Renal cortical epithelial cell (primary cell): ENCODE measurements around the gene MAP2K4. TPM values are rescaled to one million over a fixed set of nuclear protein-coding genes. Genes with fewer than 3 reads are reported as not detected.
A peak's percentile ranks its signal among the peaks of the same experiment; 100 is the strongest.
"Not testable (repeated sequence)": the region's sequence is repeated elsewhere in the genome, so short reads cannot be mapped to it uniquely, and the experiment has no call there.

Source experiments
- DNase-seq: peaks from one replicate; pipeline ENCODE4 v3.0.0-alpha.2; 2011; ENCODE audit warnings: low read depth
- total RNA-seq: library from RNA; depleted of rRNA; stranded (reverse); fragments of >200 nt; gene quantifications from 2 replicates; pipeline ENCODE4 v1.2.3, GENCODE V29; 2014

The MAP2K4 gene
- 46.7 and 50.2 TPM in 2 replicates for total RNA-seq

DNA sequence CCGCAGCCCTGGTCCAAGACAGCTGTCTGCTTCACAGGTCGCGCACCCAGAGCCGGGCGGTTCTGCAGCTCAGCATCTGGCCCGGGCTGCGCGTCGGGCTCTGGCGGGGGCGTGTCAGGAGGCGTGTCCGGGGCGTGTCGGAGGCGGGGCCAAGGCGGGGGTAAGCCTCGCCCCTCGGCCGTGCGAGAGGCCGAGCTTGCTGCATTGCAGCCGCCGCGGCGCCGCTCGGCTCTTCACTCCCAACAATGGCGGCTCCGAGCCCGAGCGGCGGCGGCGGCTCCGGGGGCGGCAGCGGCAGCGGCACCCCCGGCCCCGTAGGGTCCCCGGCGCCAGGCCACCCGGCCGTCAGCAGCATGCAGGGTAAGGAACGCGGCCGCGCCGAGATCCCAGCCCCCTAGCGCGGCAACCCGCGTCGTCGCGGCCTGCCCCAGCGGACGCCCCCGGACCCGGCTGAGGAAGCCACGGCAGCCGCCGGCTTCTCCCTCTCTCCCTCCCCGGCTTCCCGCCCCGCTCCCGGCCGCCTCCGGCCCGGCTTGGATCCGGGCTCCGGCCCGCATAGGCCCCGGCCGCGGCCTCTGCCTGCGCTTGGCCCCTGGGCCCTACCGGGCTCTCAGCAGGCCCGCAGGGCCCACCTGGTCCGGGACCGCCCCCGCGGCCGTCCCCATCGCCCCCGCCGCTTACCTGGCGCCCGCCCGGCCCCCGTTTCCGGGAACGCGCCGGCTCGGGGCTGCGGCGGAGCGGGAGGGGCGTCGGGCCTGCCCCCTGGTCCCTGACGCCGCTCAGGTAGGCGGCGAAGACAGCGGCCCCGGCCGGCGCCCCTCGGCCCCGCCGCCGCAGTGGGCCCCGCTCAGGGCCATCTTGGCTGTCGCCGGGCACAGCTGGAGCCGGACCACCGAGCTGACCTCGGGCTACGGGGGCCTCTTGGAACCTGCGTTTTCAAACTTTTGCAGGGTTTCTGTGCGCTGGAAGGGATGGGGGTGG lies at the start of gene MAP2K4:
TSS of gene MAP2K4 (plus strand) at position 236 of the 981 bp plus-strand sequence. CDS start at position 246, 10 bp downstream.
- DNase-seq: peak; percentile 44

GRCh38 chr17:11972741-11973140 lies 47.9 kb upstream of the MAP2K4 start:
- DNase-seq: not testable (repeated sequence)

GRCh38 chr17:11979795-11980194 lies 40.9 kb upstream of the MAP2K4 start:
- no peak for DNase-seq

DNA sequence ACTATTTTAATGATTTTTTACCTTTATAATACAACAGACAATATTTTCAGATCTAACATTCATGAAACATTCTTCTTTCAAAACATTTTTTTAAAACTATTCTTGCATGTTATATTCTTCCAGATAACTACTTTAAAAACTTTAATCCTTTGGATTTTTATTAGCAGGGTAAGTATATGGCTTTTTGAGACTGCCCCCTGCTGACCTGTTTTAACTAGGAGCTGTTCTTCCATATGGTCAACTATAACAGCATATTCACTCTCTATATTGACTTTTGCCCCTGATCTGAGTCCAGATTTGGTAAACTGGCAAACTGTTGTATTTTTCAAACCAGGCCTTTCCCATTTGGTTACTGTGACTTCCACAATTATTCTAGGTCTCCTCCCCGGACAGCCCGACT lies 39.9 kb upstream of the MAP2K4 start:
- no peak for DNase-seq

DNA sequence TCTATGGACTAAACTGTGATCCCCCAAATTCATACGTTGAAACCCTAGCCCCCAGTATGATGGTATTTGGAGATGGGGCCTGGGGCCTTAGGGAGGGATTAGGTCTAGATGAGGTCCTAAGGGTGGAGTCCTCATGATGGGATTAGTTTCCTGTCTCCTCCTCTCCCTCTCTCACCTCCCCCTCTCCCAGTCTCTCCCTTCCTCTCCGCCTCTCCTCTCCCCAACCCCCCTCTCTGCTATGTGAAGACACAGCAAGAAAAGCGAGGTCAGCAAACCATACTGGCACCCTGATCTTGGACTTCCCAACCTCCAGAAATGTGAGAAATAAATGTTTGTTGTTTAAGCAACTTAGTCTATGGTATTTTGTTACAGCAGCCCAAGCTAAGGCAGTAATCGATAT lies 38.8 kb upstream of the MAP2K4 start:
- DNase-seq: no peak

DNA sequence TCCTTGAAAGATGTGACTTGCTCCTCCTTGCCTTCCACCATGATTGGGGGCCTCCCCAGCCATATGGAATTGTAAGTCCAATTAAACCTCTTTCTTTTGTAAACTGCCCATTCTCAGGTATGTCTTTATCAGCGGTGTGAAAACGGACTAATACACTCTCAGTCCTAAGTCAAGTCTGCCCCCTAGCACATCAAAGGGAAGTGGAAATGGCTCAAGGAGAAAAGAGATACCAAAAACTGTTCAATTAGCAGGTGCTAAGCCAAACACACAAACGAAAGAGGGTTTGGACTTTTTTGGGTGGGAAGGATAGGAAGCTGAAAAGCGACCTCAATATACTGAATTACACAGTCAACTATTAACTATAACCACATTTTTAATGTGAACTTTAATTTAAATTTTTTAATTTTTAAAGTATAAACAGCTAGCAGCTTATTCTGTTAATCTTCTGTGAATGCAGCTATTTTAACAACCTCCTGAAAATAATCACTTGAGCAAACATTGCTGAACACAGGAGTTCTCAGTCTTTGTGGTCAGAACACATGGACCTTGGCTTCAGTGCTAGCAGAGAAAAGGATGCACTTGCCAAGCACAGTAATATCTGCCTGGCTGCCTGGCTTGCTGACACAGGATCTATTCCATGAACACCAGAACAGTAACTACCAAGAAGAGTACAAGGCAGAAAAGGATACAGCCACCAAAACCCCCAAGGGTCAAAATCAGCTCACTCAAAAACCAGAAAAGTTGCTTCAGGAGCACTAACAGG lies 34.3 kb upstream of the MAP2K4 start:
- no peak for DNase-seq

DNA sequence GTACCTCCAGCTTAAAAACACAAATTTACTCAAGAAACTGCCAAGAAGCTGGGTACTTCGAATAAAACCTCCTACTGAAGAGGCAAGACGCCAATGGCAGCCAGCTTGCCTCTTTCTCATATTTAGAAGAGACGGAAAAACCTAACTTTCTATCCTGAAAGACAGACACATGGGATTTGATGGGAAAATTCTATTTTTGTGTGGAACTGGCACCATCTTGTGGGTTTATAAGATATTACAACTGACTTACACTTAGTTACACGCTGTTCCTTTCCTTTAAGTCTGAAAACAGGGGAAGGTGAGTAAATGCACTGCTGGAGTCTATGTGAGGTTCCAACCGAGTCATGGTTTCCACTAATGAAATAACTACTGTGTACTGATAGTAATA lies 33.7 kb upstream of the MAP2K4 start:
- DNase-seq: peak; percentile 62

DNA sequence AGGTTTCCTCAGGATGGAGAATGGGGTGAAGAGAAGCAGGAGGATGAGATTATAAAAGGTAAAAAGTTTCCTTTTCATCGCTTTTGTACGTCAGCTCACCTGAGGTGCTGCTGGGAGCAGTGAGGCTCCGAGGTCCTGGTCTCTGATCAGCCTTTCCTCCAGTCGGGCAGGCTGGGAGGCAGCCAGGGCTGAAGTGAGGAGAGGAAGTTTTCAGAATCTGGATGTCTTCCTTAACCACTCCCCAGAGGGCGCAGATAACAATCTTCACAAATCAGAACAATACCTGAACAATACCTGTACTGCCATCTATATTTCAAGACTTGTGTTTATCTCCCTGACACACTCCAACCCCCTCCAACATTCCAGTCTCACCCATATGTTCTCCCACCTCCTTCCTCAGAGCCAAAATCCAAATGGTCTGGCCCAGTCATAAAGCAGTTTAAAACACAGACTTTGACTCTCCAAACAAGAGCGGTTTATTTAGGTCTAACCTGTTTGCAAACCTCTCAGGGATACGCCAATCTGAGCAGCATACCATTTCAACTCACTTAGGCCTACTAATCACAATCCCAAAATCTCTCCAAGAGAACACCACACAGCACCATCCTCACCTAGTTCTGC lies 30.2 kb upstream of the MAP2K4 start:
- no peak for DNase-seq

DNA sequence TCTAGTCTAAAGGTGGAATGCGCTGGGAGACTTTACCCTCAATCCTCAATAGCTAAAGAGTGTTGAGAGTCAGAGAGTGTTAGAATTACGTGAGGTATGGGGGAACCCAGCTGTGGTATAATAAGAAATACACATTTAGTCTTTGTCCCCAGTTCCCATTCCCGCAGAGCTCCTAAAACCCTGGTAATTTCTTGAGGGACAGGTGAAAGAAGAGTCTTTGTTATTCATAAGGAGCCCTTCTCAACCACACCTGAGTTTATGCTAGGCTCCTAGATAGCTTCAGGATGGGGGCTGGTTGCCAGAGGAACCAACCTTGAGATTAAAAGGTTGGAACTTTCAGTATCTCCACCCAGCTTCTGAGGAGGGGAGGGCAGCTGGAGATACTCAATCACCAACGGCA lies 29.2 kb upstream of the MAP2K4 start:
- DNase-seq: no peak

GRCh38 chr17:11996722-11997146 lies 23.9 kb upstream of the MAP2K4 start:
- peak; percentile 32 for DNase-seq

DNA sequence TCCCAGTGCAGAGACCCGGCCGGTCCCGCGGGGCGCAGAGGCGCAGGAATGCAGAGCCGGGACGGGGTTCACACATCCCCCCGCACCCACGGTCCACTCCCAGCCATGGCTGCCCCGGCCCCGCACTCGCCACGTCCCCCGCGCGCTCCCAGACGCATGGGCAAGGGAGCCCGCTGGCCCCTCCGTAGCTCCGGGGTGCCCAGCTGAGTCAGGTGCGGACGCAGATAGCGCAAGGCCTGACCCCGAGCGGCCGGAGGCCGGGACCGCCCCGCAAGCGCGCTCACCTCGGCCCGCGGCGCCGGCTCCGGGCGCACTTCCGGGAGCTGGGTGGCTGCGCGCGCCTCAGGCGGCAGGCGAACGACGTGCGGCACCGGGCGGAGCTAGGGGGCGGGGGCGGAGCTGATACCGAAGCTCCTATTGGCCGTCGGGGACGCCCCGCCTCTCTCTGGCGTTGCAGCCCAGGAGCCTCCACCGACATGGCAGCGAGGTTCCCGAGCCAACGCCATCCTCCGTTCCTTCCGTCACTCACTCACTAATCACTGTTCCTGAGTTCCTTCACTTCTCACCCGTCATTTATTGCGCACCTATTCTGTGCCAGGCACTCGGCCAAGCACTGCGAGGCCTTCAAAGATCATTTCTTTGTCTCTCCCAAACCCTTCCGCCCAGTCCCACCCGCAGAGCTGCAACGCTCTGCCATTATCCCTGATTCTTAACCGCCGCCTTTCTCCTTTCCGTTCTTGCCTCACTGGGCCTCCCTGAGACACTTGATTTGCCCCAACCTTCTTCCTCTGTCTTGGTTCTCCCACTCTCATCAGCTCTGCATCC lies 23.3 kb upstream of the MAP2K4 start, which contains the start of gene ZNF18:
TSS of gene ZNF18 (minus strand) at position 329 of the 825 bp plus-strand sequence. CDS start 4,646 bp downstream, outside the sequence.
- DNase-seq: peak; percentile 80

GRCh38 chr17:11997972-11998233 lies 22.8 kb upstream of the MAP2K4 start:
- DNase-seq: no peak

GRCh38 chr17:11999696-12000095 lies 21.0 kb upstream of the MAP2K4 start:
- DNase-seq: no peak

- DNase-seq: no peak
These were observed 13.2 kb upstream of the MAP2K4 start for GRCh38 chr17:12007466-12007865.

DNA sequence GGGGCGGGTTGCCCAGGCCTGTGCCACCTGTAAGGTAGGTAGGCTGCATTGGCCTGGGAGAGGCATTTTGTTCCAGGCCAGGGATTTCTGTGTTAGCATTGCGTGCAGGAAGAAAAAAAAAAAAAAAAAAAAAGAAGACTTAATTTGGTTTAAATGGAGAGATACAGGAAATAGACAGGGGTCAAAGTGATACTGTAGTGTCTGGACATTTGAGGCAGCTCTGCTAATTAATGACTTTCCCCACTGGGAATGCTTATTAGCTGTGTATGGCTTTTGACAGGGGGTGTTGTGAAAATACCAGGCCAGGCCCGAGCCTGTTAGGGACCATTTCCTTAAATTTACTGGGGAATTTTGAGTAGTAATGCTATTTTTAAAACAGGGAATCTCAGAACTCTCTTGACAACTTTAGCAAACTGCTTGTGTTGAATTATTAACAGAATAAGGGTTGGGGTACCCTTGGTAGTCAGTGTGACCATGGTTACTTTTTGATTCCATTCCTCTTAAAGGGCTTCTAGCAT lies 1.0 kb downstream of the MAP2K4 start:
- DNase-seq: no peak

- no peak for DNase-seq
These were observed 1.6 kb downstream of the MAP2K4 start for GRCh38 chr17:12022310-12022709.

DNA sequence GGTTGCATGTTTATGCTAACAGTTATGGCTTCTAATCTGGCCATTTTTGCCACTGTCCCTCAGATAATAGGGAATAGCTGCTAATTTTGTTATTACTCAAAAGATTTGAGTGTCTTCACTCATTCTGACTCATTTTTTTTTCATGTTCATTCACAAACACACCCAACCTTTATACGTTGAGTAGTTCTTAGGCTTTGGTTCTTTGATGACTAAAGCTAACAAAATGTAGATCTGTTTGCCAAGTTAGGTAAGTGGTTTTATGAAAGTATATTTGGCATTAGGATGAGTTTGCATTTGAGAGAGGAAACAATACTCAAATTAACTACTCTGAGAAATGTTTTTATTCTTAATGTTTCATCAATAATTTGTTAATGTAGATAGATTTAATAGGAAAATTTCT lies 3.6 kb downstream of the MAP2K4 start:
- DNase-seq: peak; percentile 94

- no peak for DNase-seq
These were observed 7.0 kb downstream of the MAP2K4 start for GRCh38 chr17:12027658-12028057.

- DNase-seq: no peak
These were observed 7.9 kb downstream of the MAP2K4 start for GRCh38 chr17:12028611-12029010.

DNA sequence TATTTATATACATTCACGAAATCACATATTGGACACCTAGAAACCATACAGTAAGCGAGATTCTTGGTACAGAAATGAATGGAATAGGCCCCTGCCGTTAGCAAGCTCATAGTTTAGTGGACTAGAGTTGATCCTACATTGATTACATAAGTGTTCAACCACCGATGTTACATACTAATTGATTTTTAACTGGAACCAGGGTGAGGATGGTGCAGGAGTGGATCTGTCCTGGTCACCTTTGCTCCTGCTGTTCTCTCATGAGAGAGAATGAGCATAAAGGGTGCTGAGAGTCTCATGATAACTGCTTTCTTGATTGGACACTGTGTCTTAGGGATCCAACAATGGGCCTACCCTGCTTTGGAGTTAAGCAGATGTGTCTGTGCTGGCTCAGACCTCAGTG lies 13.9 kb downstream of the MAP2K4 start:
- no peak for DNase-seq

- DNase-seq: no peak
These were observed 15.0 kb downstream of the MAP2K4 start for GRCh38 chr17:12035673-12036072.
